PFSK-1 (cell line): Measurements from ENCODE around the gene CASTOR1.

ENCODE experiments used
- POLR2AphosphoS5 ChIP-seq: IDR thresholded peaks from 2 replicates; pipeline ENCODE4 v1.6.1; 2012; ENCODE audit warnings: low read depth, mild to moderate bottlenecking, control low read depth, low read length, moderate library complexity
- REST ChIP-seq, 2 experiments: IDR thresholded peaks; 2 replicates each; pipeline versions ENCODE4 v1.6.1 to v1.8.0; 2011 to 2012; ENCODE audit warnings: low read depth in 2 of 2, low read length in 2 of 2, control low read depth in 1 of 2, inconsistent platforms in 1 of 2, mild to moderate bottlenecking in 1 of 2, moderate library complexity in 1 of 2; ENCODE audit not compliant: insufficient read depth in 1 of 2
- SIN3A ChIP-seq: IDR thresholded peaks from 2 replicates; pipeline ENCODE4 v1.6.1; 2012; ENCODE audit warnings: mild to moderate bottlenecking, low read length, moderate library complexity, borderline replicate concordance; ENCODE audit not compliant: insufficient read depth
- TAF1 ChIP-seq: IDR thresholded peaks from 2 replicates; pipeline ENCODE4 v1.6.1; 2012; ENCODE audit warnings: low read length, control low read depth, borderline replicate concordance; ENCODE audit not compliant: insufficient read depth

- TF ChIP-seq TAF1, result no peak
- TF ChIP-seq POLR2AphosphoS5, result no peak
- no peak for TF ChIP-seq SIN3A
- no peak for TF ChIP-seq REST (IDR thresholded peaks at IDR 0.05; ENCODE audit: insufficient read depth in 1 of 2, low read depth in 2 of 2, low read length in 2 of 2)
Observed at GRCh38 chr22:30240541-30241417, 48.5 kb downstream of the CASTOR1 start.
